ENCODE measurements around the gene CCDC188. TPM values are rescaled to one million over a fixed set of nuclear protein-coding genes. Genes with fewer than 3 reads are reported as not detected.
"Not testable (repeated sequence)": the region's sequence is repeated elsewhere in the genome, so short reads cannot be mapped to it uniquely, and the experiment has no call there.

CCDC188 gene
- total RNA-seq, 1 donor from 2014 or later = 0.82 TPM

- no peak for FAIRE-seq
- DNase-seq (ENCODE audit: low spot score in 2 of 2) = no peak
Observed at GRCh38 chr22:20172141-20172613, 21.3 kb upstream of the CCDC188 start.

- no peak for DNase-seq (ENCODE audit: low spot score in 2 of 2)
- no peak for FAIRE-seq
Observed at GRCh38 chr22:20171288-20172140, 20.7 kb upstream of the CCDC188 start.

- DNase-seq (ENCODE audit: low spot score in 2 of 2) (no peak), FAIRE-seq (no peak)
Observed at GRCh38 chr22:20170170-20170569, 19.3 kb upstream of the CCDC188 start.

GRCh38 chr22:20169253-20169822 is 18.5 kb upstream of the CCDC188 start:
- FAIRE-seq (no peak), DNase-seq (ENCODE audit: low spot score in 2 of 2) (no peak)

GRCh38 chr22:20167643-20168322 is 16.9 kb upstream of the CCDC188 start:
- FAIRE-seq = no peak
- DNase-seq (ENCODE audit: low spot score in 2 of 2) = no peak

GRCh38 chr22:20166703-20167102 is 15.8 kb upstream of the CCDC188 start:
- no peak for FAIRE-seq
- no peak for DNase-seq (ENCODE audit: low spot score in 2 of 2)

- DNase-seq (ENCODE audit: low spot score in 2 of 2) = no peak
- no peak for FAIRE-seq
Observed at GRCh38 chr22:20165913-20166312, 15.1 kb upstream of the CCDC188 start.

GRCh38 chr22:20165421-20165820 is 14.6 kb upstream of the CCDC188 start:
- no peak for FAIRE-seq

GRCh38 chr22:20164863-20165262 is 14.0 kb upstream of the CCDC188 start:
- FAIRE-seq (no peak), DNase-seq (ENCODE audit: low spot score in 2 of 2) (no peak)

More at GRCh38 chr22:20165421-20165820, 14.6 kb upstream of the CCDC188 start:
- DNase-seq (ENCODE audit: low spot score in 2 of 2) = no peak

- no peak for FAIRE-seq
- no peak for DNase-seq (ENCODE audit: low spot score in 2 of 2)
Observed at GRCh38 chr22:20160041-20160440, 9.2 kb upstream of the CCDC188 start.

- FAIRE-seq; DNase-seq (ENCODE audit: low spot score in 2 of 2): not testable (repeated sequence)
Observed at GRCh38 chr22:20159531-20159930, 8.7 kb upstream of the CCDC188 start.

GRCh38 chr22:20159076-20159475 is 8.2 kb upstream of the CCDC188 start:
- FAIRE-seq = no peak
- DNase-seq (ENCODE audit: low spot score in 2 of 2) = no peak

GRCh38 chr22:20158391-20159036 is 7.7 kb upstream of the CCDC188 start:
- DNase-seq (ENCODE audit: low spot score in 2 of 2) = no peak
- no peak for FAIRE-seq

- FAIRE-seq = no peak
- DNase-seq (ENCODE audit: low spot score in 2 of 2) = no peak
Observed at GRCh38 chr22:20157430-20158183, 6.8 kb upstream of the CCDC188 start.

GRCh38 chr22:20156611-20157429 is 6.0 kb upstream of the CCDC188 start:
- FAIRE-seq = no peak
- peak; percentile 87 to 91 for DNase-seq (ENCODE audit: low spot score in 2 of 2)

- no peak for DNase-seq (ENCODE audit: low spot score in 2 of 2)
- FAIRE-seq = no peak
Observed at GRCh38 chr22:20156042-20156389, 5.2 kb upstream of the CCDC188 start.

- FAIRE-seq = no peak
Observed at GRCh38 chr22:20155330-20156041, 4.6 kb upstream of the CCDC188 start.

GRCh38 chr22:20154602-20155187 is 3.8 kb upstream of the CCDC188 start:
- DNase-seq (ENCODE audit: low spot score in 2 of 2) = no peak

More at GRCh38 chr22:20155330-20156041, 4.6 kb upstream of the CCDC188 start:
- peak; percentile 81 to 89 for DNase-seq (ENCODE audit: low spot score in 2 of 2)

More at GRCh38 chr22:20154602-20155187, 3.8 kb upstream of the CCDC188 start:
- no peak for FAIRE-seq
